ENCODE results near the gene INTS12. TPM values are rescaled to one million over a fixed set of nuclear protein-coding genes. Genes with fewer than 3 reads are reported as not detected.

Gene INTS12
- total RNA-seq, 2 experiments from 2014 or later: 17.8 to 19.9 TPM

DNA sequence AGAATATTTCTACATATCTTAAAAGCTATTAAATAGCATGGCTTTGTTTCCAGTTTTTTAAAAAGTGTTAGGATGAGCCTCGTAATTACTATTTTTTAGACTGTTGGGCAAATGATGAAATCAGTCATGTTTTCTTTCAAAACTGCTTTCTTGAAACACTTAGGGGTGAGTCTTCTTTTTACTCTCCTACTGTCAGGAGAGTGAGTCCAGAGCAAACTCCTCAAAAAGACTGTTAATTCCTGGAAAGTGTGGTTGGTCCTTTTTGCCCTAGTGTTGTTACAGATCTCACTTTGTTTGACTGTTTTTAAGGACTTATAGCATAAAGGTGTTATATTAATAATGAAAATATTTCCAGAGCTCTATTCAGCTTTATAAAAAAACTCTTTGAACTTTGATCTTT, 6.4 kb upstream of the INTS12 start:
- Histone ChIP-seq H3K9me3 (ENCODE audit: control insufficient read depth in 1 of 2, insufficient read depth in 1 of 2, low read length in 2 of 2) (no peaks in the 10 kb centered on the region), H3K27me3 (ENCODE audit: control insufficient read depth in 1 of 2, insufficient read depth in 2 of 2, low read length in 2 of 2) (no peaks in the 10 kb centered on the region), H3K36me3 (ENCODE audit: insufficient read depth, low read length) (no peaks in the 10 kb centered on the region), H3K4me1 (ENCODE audit: insufficient read depth, low read length) (no peaks in the 10 kb centered on the region), H3K27ac (ENCODE audit: low read depth in 1 of 2, low read length in 2 of 2) (no peak overlapping the region), H3K4me3 (ENCODE audit: low read length) (no peak overlapping the region)
- Mint-ChIP-seq H3K4me1 (ENCODE audit: low read depth) (no peaks in the 10 kb centered on the region), H3K9me3 (no peaks in the 10 kb centered on the region), H3K4me3 (no peak overlapping the region), H3K27ac (no peak overlapping the region), H3K36me3 (ENCODE audit: low read depth) (peaks cover 10% of the 10 kb centered on the region), H3K27me3 (no peaks in the 10 kb centered on the region)
- intact Hi-C loops (cut with DNase I, micrococcal nuclease): loop anchor here (2.0 to 10.0 kb wide), 2 partner anchors 570 to 574 kb away; partner anchors contain the start of gene TET2 (in 1 of the 2)
- TF ChIP-seq, protein P1, sequence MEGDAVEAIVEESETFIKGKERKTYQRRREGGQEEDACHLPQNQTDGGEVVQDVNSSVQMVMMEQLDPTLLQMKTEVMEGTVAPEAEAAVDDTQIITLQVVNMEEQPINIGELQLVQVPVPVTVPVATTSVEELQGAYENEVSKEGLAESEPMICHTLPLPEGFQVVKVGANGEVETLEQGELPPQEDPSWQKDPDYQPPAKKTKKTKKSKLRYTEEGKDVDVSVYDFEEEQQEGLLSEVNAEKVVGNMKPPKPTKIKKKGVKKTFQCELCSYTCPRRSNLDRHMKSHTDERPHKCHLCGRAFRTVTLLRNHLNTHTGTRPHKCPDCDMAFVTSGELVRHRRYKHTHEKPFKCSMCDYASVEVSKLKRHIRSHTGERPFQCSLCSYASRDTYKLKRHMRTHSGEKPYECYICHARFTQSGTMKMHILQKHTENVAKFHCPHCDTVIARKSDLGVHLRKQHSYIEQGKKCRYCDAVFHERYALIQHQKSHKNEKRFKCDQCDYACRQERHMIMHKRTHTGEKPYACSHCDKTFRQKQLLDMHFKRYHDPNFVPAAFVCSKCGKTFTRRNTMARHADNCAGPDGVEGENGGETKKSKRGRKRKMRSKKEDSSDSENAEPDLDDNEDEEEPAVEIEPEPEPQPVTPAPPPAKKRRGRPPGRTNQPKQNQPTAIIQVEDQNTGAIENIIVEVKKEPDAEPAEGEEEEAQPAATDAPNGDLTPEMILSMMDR (IDR thresholded peaks at IDR 0.05): no peak
- CTCF ChIA-PET: interaction anchor here (1.0 kb wide), 1 partner anchor 16 kb away, joined by 3 read pairs; no protein-coding TSS in a partner anchor
- no peak for DNase-seq
- POLR2A ChIA-PET: interaction anchor here (1.0 kb wide), 1 partner anchor 241 kb away, joined by 3 read pairs; the partner anchor contains the start of gene PPA2
- no peak for ATAC-seq (ENCODE audit: poor library complexity)

DNA sequence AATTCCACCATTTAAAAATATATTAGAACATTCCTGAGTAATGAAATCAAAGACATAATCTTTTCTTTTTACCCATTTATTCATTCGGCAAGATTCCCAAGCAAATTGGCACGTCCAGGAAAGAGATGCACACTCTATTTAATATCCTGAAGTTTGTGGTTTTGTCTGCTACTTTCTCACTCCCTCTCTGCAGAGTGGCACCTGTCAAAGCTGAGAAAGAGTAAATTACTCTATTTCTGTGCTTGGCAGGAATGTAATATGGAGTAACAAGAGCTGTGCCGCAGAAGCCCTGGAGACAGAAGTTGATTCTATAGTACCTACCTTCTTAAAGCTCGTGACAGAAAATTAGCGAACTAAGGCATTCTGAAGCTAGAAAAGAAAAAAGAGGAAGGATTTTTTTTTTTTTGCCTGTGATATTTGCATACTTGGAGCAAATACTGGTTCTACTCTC, 5.6 kb upstream of the INTS12 start:
- ChIA-PET POLR2A (no interaction called here), CTCF (interaction anchor here (0.8 kb wide), 1 partner anchor 240 kb away, joined by 4 read pairs; the partner anchor contains the start of gene PPA2)

DNA sequence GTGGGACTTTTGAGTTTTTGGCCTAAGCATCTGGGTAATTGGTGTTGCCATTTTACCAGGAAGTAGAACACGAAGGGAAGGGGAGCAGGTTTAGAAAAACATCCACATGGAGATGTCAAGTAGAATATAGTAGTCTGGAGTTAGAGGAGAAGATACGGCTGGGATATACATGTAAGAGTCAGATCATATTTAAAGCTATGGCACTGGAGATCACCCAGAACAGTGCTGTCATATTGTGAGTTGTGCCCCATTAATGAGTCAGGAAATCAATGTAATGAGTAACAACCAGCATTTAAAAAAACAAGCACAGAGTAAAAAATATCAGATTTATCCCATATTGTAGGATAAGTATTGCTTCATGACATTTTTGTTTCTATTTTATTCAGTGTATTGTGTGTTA, 4.3 kb upstream of the INTS12 start:
- H3K9me3 Mint-ChIP-seq: no peaks in the 10 kb centered on the region
- Histone ChIP-seq H3K27ac (ENCODE audit: low read depth in 1 of 2, low read length in 2 of 2) (no peak overlapping the region), H3K9me3 (ENCODE audit: control insufficient read depth in 1 of 2, insufficient read depth in 1 of 2, low read length in 2 of 2) (no peaks in the 10 kb centered on the region), H3K36me3 (ENCODE audit: insufficient read depth, low read length) (no peaks in the 10 kb centered on the region), H3K27me3 (ENCODE audit: control insufficient read depth in 1 of 2, insufficient read depth in 2 of 2, low read length in 2 of 2) (no peaks in the 10 kb centered on the region), H3K4me1 (ENCODE audit: insufficient read depth, low read length) (peaks cover 5% of the 10 kb centered on the region), H3K4me3 (ENCODE audit: low read length) (no peak overlapping the region)
- POLR2A ChIA-PET: no interaction called here
- no peaks in the 10 kb centered on the region for H3K27me3 Mint-ChIP-seq
- no peak overlapping the region for H3K4me3 Mint-ChIP-seq
- CTCF ChIA-PET: no interaction called here
- H3K27ac Mint-ChIP-seq: no peak overlapping the region
- intact Hi-C loops (cut with DNase I, micrococcal nuclease): loop anchor here in 1 of 2 experiments (10.0 kb wide), 1 partner anchor 568 kb away; the partner anchor contains the start of gene TET2
- H3K36me3 Mint-ChIP-seq (ENCODE audit: low read depth): peaks cover 10% of the 10 kb centered on the region
- ATAC-seq (ENCODE audit: poor library complexity) (no peak), DNase-seq (no peak)
- H3K4me1 Mint-ChIP-seq (ENCODE audit: low read depth): peaks cover 18% of the 10 kb centered on the region
- TF ChIP-seq, protein P1 (IDR thresholded peaks at IDR 0.05): no peak

More for the DNA sequence above, 5.6 kb upstream of the INTS12 start:
- no peak for DNase-seq
- Mint-ChIP-seq H3K9me3 (no peaks in the 10 kb centered on the region), H3K4me1 (ENCODE audit: low read depth) (peaks cover 8% of the 10 kb centered on the region), H3K27me3 (no peaks in the 10 kb centered on the region), H3K36me3 (ENCODE audit: low read depth) (peaks cover 5% of the 10 kb centered on the region), H3K4me3 (no peak overlapping the region), H3K27ac (no peak overlapping the region)
- intact Hi-C loops (cut with DNase I, micrococcal nuclease): loop anchor here (2.0 to 10.0 kb wide), 2 partner anchors 569 to 573 kb away; partner anchors contain the start of gene TET2 (in 1 of the 2)
- Histone ChIP-seq H3K27me3 (ENCODE audit: control insufficient read depth in 1 of 2, insufficient read depth in 2 of 2, low read length in 2 of 2) (no peaks in the 10 kb centered on the region), H3K4me3 (ENCODE audit: low read length) (no peak overlapping the region), H3K27ac (ENCODE audit: low read depth in 1 of 2, low read length in 2 of 2) (no peak overlapping the region), H3K36me3 (ENCODE audit: insufficient read depth, low read length) (no peaks in the 10 kb centered on the region), H3K9me3 (ENCODE audit: control insufficient read depth in 1 of 2, insufficient read depth in 1 of 2, low read length in 2 of 2) (no peaks in the 10 kb centered on the region), H3K4me1 (ENCODE audit: insufficient read depth, low read length) (peaks cover 3% of the 10 kb centered on the region)
- ATAC-seq (ENCODE audit: poor library complexity): no peak
- TF ChIP-seq, protein P1 (IDR thresholded peaks at IDR 0.05): no peak
